Muscle of back (tissue), 11 donors: Measurements from ENCODE around the gene SORD. TPM values are rescaled to one million over a fixed set of nuclear protein-coding genes. Genes with fewer than 3 reads are reported as not detected.
"Not testable (repeated sequence)": the region's sequence is repeated elsewhere in the genome, so short reads cannot be mapped to it uniquely, and the experiment has no call there.

Experiments
- DNase-seq, 3 donors: peaks; one replicate each; pipeline versions ENCODE4 v3.0.0 to v3.0.0-alpha.2; 2013
- polyA plus RNA-seq, 10 donors: library from polyadenylated mRNA; unstranded; fragments of 120-200 nt; gene quantifications; one replicate each; pipeline ENCODE4 v1.2.1, GENCODE V29; 2013; ENCODE audit not compliant: insufficient read length in 10 of 10

SORD gene
- polyA plus RNA-seq, 10 donors: 5.7 to 12.4 (median 7.0) TPM

DNA sequence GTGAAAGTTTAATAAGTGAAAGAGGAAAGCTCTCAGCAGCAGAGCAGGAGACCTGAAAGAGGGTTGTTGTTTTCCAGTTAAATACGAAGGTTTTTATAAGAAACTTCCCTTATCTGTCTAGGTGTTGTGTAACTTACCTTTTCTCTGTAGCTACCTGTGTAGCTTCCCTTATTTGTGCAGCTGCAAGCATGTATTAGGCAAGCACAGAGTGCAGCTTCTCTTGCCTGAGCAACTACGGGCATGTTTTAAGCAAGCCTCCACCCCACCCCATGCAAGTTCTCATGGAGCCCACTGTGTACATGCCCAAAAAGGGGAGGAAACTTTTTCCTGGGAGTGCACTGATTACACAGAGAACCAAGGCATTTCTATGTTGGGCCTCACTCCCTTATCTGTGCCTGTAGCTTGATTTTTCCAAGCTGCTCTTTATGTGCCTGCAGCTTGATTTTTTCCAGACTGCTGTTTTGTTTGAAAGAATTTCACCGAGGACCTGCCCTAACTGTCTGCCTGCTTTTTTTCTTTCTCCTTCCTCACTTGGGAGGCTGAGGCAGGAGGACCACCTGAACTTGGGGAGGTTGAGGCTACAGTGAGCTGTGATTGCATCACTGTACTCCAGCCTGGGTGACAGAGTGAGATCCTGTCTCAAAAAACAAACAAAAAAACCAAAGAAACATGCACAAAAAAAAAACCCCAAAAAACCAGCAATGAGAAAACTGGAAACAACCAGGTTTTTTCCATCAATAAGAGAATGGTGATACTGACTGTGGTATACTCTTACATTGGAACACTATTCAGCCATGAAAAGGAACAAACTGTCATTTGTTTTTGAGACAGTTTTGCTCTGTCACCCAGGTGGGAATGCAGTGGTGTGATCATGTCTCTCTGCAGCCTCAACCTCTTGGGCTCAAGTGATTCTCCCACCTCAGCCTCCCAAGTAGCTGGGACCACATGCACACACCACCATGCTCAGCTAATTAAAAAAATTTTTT lies 36.0 kb downstream of the SORD start:
- DNase-seq: not testable (repeated sequence)

DNA sequence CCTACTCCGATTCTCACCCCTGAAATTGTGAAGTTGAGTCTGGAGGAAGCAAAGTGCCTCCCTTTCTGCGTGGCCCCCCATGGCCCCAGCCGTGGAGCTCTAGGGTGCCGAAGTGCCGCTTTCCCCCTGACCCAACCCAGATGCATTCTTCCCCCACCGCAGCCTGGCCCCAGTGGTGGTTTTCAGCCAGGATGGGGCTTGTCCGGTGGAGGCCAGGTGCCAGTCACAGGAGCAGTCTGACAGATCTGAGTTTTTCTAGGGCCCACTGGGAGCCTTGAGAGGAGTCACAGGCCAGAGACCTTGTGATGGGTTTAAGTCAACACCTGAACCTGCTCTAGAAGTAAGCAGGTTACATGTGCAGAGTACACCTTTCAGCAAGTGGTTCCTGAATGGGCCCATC lies 39.3 kb downstream of the SORD start:
- not testable (repeated sequence) for DNase-seq

DNA sequence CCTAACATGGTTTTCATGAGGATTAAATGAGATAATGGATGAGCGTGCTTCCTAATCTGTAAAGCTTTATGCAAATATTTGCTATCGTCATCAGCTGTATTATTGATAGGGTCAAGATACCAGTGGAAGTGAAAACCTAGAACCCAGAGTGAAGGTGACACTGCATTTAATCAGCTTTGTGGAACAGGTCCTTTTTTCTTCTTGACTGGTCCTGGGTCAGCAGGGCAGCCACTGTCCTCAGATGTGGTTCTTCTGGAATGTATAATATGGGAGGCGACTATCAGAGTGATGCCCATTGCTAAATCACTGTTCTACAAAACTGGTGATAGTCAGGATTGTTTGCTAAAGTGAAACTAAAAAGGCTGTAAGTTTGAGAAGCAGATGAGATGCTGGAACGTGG lies 41.4 kb downstream of the SORD start:
- no peak for DNase-seq

DNA sequence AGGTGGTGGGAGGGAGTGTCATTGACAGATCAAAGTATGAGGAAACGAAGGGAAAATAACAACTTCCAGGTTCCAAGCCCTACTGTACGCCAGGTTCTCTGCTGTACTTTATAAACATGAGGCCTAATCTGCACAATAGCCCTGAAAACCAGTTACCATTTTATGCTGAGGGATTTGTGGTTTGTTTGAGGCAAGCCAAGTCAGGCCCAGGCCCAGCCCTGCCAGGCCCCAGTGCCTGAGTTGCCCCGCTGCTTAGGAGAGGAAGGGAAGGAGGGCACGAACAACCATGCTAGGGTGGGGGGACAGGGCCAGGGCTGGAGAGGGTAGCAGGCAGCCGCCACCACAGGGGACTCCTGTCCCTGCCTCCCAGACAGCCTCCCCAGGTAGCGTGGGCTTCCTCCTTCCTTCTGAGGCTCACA lies 47.0 kb downstream of the SORD start:
- not testable (repeated sequence) for DNase-seq

DNA sequence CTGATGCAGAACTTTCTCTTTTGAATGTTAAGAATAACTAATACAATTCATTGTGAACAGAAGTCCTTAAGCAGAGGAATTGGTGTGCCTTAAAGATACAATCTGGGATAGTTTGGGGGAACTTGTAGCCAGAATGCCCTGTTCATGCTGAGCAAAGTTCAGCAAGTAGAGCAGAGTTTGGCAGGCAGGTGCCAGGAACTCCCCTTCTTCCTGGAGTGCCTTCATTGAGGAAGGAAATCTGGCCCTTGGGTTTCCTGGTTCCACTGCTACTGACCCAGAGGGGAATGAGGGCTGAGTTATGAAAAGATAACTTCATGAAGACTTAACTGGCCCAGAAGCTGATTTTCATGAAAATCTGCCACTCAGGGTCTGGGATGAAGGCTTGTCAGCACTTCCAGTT lies 50.6 kb downstream of the SORD start:
- DNase-seq: not testable (repeated sequence)

DNA sequence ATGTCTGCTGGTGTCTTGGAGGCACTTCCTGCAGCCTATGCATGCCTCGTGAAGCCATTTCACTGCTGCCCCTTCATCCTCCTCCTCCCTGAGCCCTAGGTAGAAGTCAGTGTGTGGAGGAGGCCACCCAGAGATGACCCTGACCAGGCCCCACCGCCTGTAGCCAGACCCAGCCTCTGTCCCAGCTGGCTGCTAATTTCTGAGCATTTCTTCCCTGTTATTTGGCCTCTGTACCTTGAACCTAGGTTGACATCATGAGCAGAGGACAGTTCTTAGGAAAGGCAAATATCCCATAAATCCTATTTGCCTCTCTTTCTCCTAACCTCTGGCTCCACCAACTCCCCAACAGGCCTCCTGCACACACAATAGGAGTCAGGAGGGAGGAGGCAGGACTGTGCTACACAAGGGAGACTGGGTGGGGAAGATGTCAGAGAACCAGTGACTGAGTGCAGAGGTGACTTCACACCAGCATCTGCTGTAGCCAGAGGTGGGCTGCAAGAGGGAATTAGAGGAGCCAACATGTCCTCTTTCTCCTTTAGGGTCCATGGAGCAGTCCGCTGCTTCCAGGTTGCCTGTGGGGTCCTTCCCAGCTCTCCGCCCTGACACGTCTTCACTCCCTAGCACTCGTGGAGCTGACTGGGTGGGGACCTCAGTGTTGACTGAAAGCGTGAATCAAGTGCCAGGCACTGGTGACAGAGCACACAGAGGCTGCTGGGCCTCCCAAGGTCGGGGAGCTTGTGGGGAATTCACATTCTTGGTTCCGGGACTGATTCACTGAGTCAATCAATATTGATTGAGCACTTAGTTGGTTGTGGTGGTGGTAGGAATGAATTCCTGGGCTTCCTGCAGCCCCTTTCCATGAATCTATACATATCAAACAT lies 52.7 kb downstream of the SORD start:
- DNase-seq: not testable (repeated sequence)

DNA sequence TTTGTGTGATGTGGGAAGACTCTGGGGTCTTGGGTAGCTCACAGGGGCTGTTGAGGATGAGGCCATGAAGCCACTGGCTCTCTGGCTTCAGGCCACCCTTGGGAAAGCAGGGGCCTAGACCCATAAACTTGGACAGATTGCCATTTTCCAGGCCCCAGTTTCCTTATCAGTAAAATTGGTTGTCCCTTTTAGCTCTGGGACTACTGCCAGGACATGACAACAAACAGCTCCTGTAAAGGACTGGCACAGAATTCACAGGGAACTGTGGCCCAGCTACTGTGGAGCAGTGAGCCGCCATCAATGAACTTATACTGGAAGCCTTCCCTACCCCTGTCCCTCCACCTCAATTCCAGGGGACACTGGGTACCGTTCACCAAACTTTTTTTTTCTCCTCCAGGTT lies 54.4 kb downstream of the SORD start:
- DNase-seq: not testable (repeated sequence)

DNA sequence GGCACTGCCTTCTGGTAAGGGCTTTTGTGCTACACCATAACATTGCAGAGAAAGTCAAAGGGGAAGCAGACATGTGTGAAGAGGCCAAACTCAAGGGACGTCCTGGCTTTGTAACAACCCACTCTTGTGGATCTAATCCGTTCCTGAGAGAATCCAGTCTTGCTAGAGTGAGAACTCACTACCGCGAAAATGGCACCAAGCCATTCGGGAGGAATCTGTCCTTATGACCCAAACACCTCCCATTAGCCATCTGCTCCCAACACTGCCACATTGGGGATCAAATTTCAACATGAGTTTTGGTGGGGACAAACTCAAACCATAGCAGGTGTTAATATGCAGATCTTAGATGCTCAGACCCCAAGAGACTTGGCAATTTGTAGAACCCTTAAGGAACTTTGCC lies 56.2 kb downstream of the SORD start:
- DNase-seq: not testable (repeated sequence)

DNA sequence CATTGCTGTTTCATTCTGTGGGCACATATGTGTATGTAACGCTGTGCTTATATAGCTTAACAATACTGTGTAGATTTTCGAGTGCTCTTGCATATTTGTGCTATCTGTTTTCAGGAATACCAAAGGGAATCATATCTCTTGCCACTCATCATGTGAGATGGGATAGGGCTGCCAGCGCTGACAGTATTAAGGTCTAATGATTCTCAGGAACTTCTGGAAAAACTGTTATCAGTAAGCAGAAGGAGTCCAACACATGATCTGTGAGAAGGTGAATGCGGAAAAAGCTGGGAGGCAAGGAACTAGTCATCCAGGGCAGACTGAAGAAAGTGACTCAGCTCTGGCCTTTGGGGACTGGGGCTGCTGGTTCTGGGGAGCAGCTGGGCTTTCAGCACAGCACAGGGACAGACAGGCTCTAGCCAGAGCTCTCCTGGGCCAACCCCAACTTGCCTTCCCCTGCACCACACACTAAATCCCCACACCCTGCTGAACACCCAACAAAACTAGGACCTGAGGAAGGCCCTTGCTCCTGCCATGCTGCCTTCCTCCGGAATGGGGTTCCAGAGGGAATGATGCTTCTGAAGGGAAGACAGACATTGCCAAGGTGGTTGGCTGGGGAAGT lies 56.7 kb downstream of the SORD start:
- not testable (repeated sequence) for DNase-seq

DNA sequence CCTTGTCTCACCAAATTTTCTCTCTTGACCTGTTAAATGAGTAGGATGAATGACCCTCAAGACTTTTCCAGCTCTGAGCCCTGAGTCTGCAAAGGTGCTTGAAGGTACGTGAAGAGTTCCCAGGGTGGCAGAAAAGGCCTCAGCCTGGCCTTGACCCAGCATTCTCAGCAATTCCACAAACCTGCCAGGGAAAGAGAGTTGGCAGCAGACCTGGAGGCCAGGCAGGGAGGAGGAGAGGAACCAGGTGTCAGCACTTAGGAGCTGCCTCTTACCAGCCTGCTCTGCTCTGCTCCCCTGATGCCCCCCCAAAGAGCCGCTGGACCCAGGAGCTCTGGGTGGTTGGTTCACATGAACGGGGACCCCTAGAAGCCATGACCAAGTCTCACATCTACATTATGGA lies 57.6 kb downstream of the SORD start:
- DNase-seq: not testable (repeated sequence)

DNA sequence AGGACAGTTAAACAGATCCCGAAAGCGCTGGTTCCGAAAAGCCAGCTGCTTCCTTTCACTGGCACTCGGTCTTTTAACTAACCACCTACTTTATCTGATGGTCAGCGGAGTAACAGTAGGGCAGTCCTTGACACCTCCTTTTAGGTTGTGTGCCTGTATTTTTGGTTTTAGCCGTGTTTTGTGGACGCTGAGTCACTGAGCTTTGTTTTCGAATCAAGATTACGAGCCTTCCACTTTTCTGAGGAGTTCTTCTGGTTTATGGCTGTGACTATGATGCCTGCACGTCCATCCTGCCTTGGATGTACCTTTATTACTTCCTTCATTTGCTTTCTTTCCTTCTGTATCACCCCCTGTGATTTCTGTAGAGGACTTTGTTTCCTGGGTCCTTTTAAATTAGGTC lies 59.4 kb downstream of the SORD start:
- not testable (repeated sequence) for DNase-seq

DNA sequence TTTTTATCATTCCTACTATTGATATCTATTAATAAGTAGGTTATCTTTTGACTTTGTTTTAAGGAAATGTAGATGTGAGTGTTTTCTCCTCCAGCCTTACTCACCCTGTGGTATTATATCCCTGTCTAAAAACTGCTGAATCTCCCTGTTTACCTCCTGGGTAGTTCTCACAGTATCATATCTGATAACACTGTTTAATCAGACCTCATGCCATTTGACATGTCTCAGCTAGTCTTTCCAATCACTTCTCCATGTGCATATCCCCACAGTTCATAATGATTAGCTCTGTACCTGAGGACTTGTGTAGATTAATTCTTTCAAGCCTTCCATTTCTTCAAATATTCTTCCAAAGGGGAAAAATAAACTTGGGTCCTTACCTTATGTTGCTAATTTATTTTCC lies 60.2 kb downstream of the SORD start:
- DNase-seq: no peak

DNA sequence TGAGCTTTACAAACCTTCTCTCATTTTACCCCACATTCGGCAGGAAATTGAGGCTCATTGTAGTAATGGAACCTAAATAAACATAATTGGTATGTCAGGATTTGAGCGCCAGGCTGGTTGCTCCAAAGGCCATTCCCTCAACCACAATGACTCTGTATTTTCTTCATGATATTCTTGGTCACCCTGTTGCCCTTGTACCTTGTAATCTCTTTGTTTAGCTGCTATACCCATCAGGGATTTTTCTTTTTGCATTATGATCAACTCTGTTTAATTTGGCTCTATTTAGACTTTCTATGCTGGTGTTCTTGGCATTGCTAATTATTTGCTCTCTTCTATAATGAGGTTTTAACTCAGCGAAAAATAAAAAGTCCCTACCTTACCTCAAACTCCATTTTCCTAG lies 61.2 kb downstream of the SORD start:
- DNase-seq: no peak

DNA sequence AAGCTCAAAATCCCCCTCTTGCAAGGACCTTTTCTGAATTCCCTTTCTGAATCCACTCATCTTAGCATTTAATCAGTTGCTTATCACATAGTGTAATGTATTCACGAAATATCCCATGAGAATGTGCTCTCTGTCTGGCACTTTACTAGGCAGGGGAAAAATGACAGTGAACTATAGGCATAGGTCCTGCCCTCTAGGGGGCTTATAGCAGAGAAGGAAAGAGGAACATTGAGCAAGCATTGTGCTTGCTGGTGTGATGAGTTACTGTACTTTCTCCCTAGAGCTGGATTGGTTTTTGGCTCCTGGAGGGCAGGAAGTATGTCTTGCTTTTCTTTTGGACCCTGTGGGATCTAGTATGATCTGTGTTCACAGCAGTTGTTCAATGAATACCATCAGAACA lies 64.5 kb downstream of the SORD start:
- DNase-seq: no peak

DNA sequence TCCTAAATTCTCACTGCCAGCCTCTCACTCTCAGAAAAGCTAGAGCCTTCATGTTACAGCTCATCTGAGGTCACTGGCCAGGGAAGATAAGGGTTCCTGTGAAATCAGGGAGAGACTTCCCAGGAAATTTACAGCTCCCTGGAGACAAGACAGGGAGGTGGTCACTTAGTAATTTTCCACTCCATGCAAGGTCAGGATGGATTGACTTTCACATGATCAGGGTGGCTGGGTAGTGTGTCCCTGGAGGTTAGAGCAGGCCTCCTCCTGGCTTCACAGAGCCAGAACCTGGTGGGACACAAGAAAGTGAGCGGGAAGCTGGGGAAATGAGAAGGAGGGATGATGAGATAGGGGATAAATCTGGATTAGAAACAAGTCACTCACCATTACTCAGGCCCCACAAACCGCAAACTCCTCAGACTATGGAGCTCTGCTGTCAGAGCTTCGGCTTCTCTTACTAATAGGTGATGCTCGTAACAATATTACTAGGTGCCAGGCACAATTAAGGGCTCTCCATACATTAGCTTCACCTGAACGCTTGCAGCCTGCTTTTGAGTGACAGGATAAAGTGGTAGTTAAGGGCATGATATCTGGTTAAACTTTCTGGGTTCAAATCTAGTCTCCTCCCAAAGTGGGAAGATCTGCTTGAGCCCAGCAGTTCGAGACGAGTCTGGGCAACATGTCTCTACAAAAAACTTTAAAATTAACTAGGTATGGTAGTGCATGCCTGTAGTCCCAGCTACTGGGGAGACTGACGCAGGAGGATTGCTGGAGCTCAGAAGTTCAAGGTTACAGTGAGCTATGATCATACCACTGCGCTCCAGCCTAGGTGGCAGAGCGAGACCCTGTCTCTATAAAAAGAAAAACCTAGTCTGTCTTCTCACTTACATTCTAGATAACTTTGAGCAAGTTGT lies 66.1 kb downstream of the SORD start:
- DNase-seq: no peak

DNA sequence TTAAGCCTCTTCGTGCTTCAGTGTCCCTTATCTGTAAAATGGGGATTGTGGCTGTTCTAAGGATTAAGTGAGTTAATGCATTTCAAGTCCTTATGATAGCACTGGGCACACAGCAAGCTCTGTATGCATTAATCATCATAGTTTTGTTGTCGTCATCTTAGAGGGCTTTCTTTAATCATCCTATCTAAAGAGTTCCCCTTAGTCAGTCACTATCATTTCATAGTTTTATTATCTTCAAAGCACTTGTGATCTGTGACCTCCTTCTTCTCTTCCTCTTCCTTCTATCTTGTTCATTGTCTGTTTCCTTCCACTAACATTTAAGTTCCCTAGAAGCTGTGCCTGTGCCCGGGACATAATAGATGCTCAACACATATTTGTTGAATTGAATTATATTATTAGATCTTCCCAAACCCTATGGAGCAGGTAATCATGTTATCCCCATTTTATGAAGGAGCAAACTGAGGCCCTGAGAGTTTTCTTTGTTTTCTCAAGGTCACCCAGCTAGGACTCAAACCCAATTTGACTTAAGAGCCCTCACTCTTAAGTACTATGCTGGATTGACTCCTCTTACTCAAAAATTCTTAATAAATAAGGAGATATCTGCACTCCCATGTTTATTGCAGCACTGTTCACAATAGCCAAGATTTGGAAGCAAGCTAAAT lies 66.8 kb downstream of the SORD start:
- no peak for DNase-seq

DNA sequence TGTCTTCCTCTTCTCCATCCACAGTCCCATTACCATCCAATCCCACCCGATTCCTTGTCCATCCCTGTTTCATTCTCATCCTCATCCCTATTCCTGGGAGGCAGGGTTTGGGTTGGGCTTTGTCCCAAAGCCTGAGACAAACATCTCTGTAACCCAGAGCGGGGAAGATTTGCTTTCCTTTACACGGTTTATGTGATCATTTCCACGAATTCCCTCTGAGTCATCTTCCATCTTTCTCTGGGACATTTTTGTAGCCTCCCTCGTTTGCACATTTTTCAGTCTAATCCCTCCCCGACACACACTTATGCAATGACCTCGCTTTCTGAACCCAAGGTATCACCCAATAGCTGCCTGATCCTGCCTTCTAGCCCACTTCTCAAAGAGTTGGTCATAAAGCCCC lies 68.2 kb downstream of the SORD start:
- DNase-seq: no peak

DNA sequence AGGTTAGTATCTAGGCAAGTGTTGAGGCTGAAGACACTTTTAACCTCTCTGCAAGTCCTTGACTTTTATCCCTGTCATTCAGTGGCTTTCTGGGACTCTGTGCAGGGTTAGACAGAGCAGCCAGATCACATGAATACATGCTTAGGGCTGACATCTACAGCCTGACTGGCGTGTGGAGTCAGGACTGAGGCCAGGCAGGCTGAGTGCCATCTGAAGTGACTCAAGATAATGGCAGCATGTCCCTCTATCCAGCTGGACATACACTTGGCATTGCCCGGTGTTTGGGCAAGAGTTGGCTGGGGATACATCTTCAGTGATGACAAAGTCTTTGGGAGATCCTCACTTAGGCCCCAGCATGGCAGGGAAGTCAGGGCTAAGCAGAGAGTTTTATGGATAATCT lies 68.6 kb downstream of the SORD start:
- no peak for DNase-seq

DNA sequence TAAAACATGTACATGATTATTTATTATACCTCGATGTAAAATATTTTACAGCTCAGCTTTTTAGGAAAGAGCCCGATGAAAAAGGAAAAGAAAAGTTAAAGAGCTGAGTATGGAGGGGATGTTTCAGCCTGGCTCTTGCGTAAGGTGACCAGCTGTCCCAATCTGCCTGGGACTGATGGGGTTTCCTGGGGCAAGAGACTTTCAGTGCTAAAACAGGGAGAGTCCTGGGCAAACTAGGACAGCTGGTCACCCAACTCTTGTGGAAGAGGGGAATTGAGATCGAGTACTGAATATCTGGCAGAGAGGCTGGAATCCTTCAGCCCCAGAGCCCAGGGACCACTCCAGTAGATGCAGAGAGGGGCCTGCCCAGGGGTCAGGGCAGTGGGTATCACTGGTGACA lies 70.0 kb downstream of the SORD start:
- no peak for DNase-seq

DNA sequence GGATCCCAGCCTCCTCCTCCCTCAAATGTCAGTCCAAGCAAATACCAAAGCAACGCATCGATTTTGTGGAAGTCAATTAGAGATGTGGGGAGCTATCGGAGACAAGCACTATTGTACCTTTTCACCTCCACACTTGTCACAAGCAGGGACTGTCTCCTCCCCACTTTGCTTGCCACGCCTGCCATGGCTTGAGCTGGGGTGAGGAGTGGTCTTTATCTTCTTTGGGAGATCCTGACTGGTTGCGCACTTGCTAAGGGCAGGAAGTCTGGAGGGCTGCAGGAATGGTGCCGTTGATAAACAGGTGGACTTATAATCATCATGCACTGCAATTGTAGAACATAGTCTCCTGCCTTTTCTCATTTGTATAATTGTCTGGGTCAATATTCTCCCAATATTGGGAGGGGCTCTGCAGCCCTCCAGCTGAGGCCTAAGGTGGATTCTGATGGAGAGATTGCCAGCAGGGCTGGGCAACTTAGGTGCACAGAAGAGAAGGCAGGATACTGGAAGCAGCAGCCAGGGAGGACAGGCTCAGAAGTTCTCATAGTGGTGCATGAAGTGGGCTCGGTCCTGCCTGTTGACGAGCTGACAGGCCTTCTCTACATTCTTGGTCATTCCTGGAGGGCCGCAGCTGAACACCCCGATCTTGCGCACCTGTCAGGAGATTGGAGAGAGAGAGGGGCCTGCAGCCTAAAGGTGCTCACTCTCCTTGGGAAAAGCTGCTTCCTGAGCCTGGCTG lies 70.8 kb downstream of the SORD start:
- DNase-seq: no peak
